NCI-H748 (cell line): ENCODE data around the gene TAMALIN.

ENCODE experiments used
- DNase-seq: peaks from one replicate; lab custom pipeline; 2025; ENCODE audit not compliant: unreplicated experiment; lab: John Stamatoyannopoulos, UW

Gene TAMALIN

GRCh38 chr12:52013626-52014310 lies 7.0 kb downstream of the TAMALIN start:
- DNase-seq: no peak

- no peak for DNase-seq
These were observed 8.1 kb downstream of the TAMALIN start for GRCh38 chr12:52014567-52015530.

- DNase-seq: no peak
These were observed 8.8 kb downstream of the TAMALIN start for GRCh38 chr12:52015532-52016041.

- peak; percentile 27 for DNase-seq
These were observed 11.8 kb downstream of the TAMALIN start for GRCh38 chr12:52018433-52019112.

- DNase-seq: no peak
These were observed 12.5 kb downstream of the TAMALIN start for GRCh38 chr12:52019113-52019770.

GRCh38 chr12:52020539-52021336 lies 14.0 kb downstream of the TAMALIN start:
- DNase-seq: peak; percentile 48

GRCh38 chr12:52022841-52023181 lies 16.1 kb downstream of the TAMALIN start:
- DNase-seq: peak; percentile 67

- DNase-seq: peak; percentile 81
These were observed 16.6 kb downstream of the TAMALIN start for GRCh38 chr12:52023182-52023975.

- no peak for DNase-seq
These were observed 17.4 kb downstream of the TAMALIN start for GRCh38 chr12:52023976-52024688.

- no peak for DNase-seq
These were observed 18.1 kb downstream of the TAMALIN start for GRCh38 chr12:52024845-52025230.

GRCh38 chr12:52026263-52026662 lies 19.5 kb downstream of the TAMALIN start:
- DNase-seq: no peak

- no peak for DNase-seq
These were observed 20.5 kb downstream of the TAMALIN start for GRCh38 chr12:52027085-52027843.

GRCh38 chr12:52029685-52030084 lies 22.9 kb downstream of the TAMALIN start:
- DNase-seq: peak; percentile 85

GRCh38 chr12:52032446-52032803 lies 25.7 kb downstream of the TAMALIN start:
- peak; percentile 32 for DNase-seq

- DNase-seq: peak; percentile 97
These were observed 26.2 kb downstream of the TAMALIN start for GRCh38 chr12:52032804-52033445.

GRCh38 chr12:52033446-52034140 lies 26.8 kb downstream of the TAMALIN start:
- no peak for DNase-seq

GRCh38 chr12:52035190-52035589 lies 28.4 kb downstream of the TAMALIN start:
- DNase-seq: no peak
